Spinal cord (tissue), 10 donors: ENCODE results near the gene PSMD11. TPM values are rescaled to one million over a fixed set of nuclear protein-coding genes. Genes with fewer than 3 reads are reported as not detected.
"Not testable (repeated sequence)": the region's sequence is repeated elsewhere in the genome, so short reads cannot be mapped to it uniquely, and the experiment has no call there.

Experiments used
- DNase-seq, 6 donors: peaks; one replicate each; pipeline versions ENCODE4 v3.0.0 to v3.0.0-alpha.2; 2013 to 2015; ENCODE audit warnings: low spot score in 6 of 6, low read depth in 4 of 6
- H3K27ac ChIP-seq: one replicate; pipeline ENCODE4 v1.5.1; 2013; ENCODE audit warnings: low read depth, low read length, control low read depth
- H3K27me3 ChIP-seq: one replicate; pipeline ENCODE4 v1.6.1; 2013; ENCODE audit warnings: low read length; ENCODE audit not compliant: control insufficient read depth, insufficient read depth
- H3K36me3 ChIP-seq: one replicate; pipeline ENCODE4 v1.6.1; 2013; ENCODE audit warnings: low read length; ENCODE audit not compliant: control insufficient read depth, insufficient read depth
- H3K4me1 ChIP-seq: one replicate; pipeline ENCODE4 v1.6.1; 2013; ENCODE audit warnings: low read length; ENCODE audit not compliant: control insufficient read depth, insufficient read depth
- H3K4me3 ChIP-seq: one replicate; pipeline ENCODE4 v1.5.1; 2013; ENCODE audit warnings: low read depth, low read length, control low read depth
- H3K9me3 ChIP-seq: one replicate; pipeline ENCODE4 v1.6.1; 2013; ENCODE audit warnings: low read length; ENCODE audit not compliant: control insufficient read depth, insufficient read depth
- WGBS: methylation state at CpG from one replicate; pipeline ENCODE4 v1.1.5; 2013; ENCODE audit warnings: missing lambda C conversion rate; ENCODE audit not compliant: insufficient coverage; 5-methylcytosine and 5-hydroxymethylcytosine counted together
- polyA plus RNA-seq, 2 donors: library from polyadenylated mRNA; unstranded; fragments of 120-200 nt; gene quantifications; one replicate each; pipeline ENCODE4 v1.2.1, GENCODE V29; 2013; ENCODE audit not compliant: insufficient read length in 2 of 2
- small RNA-seq: library from RNA; depleted of rRNA; stranded (forward); fragments of <200 nt; gene quantifications from one replicate; pipeline ENCODE3, GENCODE V24; 2014; ENCODE audit warnings: low replicate concordance
- total RNA-seq, 2 donors: library from RNA; depleted of rRNA in 1 of 2; stranded (reverse); fragments of 120-200 nt in 1 of 2; fragments of >200 nt in 1 of 2; gene quantifications; one replicate each; pipeline versions ENCODE4 v1.2.3 to v1.2.4, GENCODE V29; 2013 to 2014
- donor health status: healthy.

The PSMD11 gene
- total and polyA plus RNA-seq, 4 donors, result 56.1 to 104 (median 95.6) TPM

- H3K36me3 ChIP-seq, result no peaks in the 10 kb centered on the region
- no peak overlapping the region for H3K27ac ChIP-seq
- no peak overlapping the region for H3K4me3 ChIP-seq
- no peaks in the 10 kb centered on the region for H3K27me3 ChIP-seq
- WGBS, result 85% methylated on average over 4 of the region's 11 CpGs
- no peaks in the 10 kb centered on the region for H3K9me3 ChIP-seq
- peaks cover 34% of the 10 kb centered on the region for H3K4me1 ChIP-seq
- peak in 1 of 6 donors; percentile 28 for DNase-seq
Measured at GRCh38 chr17:32523017-32523680, 78.8 kb downstream of the PSMD11 start.

GRCh38 chr17:32523827-32524552, 79.7 kb downstream of the PSMD11 start:
- DNase-seq, result peak in 2 of 6 donors; percentile 23 to 43
- H3K27me3 ChIP-seq, result no peaks in the 10 kb centered on the region
- H3K36me3 ChIP-seq, result no peaks in the 10 kb centered on the region
- no peak overlapping the region for H3K27ac ChIP-seq
- WGBS, result 77% methylated on average over 6 of the region's 12 CpGs
- no peaks in the 10 kb centered on the region for H3K9me3 ChIP-seq
- H3K4me3 ChIP-seq, result no peak overlapping the region
- H3K4me1 ChIP-seq, result peaks cover 28% of the 10 kb centered on the region

DNA sequence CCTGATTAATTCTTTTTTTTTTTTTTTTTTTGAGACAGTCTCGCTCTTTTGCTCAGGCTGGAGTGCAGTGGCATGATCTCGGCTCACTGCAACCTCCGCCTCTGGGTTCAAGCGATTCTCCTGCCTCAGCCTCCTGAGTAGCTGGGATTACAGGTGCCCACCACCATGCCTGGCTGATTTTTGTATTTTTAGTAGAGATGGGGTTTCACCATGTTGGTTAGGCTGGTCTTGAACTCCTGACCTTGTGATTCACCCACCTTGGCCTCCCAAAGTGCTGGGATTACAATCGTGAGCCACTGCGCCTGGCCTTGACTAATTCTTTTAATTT, 80.2 kb downstream of the PSMD11 start:
- DNase-seq, H3K27ac ChIP-seq, H3K4me3 ChIP-seq, H3K9me3 ChIP-seq, H3K27me3 ChIP-seq, H3K36me3 ChIP-seq: not testable (repeated sequence)
- 95% methylated on average over 4 of the region's 6 CpGs for WGBS
- peaks cover 26% of the 10 kb centered on the region for H3K4me1 ChIP-seq

DNA sequence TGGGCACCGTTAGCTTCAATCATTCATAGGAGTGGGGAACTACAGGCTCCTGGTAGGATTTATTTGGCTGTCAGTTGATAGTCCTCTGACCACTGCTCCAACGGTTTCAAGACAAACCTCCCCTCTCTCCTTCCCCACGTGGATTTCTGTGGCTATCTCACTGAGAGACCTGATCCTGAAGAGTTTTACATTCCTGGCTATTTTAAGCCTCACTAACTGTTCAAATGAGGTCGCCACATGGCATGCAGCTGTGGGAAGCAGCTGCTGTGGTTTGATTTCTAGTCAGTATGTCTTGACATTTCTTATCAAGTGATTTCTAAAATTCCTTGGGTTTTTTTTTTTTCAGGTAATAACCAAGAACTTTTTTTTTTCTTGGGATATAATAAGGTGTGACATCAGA, 80.8 kb downstream of the PSMD11 start:
- H3K4me1 ChIP-seq, result peaks cover 23% of the 10 kb centered on the region
- H3K27ac ChIP-seq, result no peak overlapping the region
- WGBS, result no CpG with 5 or more reads among the region's 4 CpGs
- H3K4me3 ChIP-seq, result no peak overlapping the region
- no peaks in the 10 kb centered on the region for H3K27me3 ChIP-seq
- DNase-seq, result no peak
- H3K36me3 ChIP-seq, result no peaks in the 10 kb centered on the region
- H3K9me3 ChIP-seq, result no peaks in the 10 kb centered on the region

GRCh38 chr17:32527146-32527545, 82.8 kb downstream of the PSMD11 start:
- WGBS, result 80% methylated on average over 3 of the region's 4 CpGs
- no peak overlapping the region for H3K27ac ChIP-seq

DNA sequence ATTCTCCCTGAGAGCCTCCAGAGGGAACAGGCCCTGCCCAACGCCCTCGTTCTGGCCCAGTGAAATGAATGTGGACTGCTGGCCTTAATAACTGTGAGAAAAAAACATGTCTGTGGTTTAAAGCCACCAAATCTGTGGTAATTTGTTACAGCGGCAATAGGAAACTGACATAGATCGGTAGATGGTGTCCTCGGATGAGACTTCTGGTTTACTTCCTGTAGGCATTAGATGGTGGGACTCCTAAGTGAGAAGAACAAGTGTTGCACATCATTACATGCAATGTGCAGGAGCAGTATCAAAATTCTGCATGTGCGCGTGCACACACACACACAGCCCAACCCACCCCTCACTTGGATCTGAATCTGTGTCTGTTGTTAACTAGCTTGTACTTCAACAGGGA, 84.5 kb downstream of the PSMD11 start:
- no peaks in the 10 kb centered on the region for H3K27me3 ChIP-seq
- WGBS, result 81% methylated on average over 5 of the region's 7 CpGs
- no peak overlapping the region for H3K27ac ChIP-seq

More at GRCh38 chr17:32527146-32527545, 82.8 kb downstream of the PSMD11 start:
- DNase-seq, result peak in 1 of 6 donors; percentile 47
- H3K27me3 ChIP-seq, result no peaks in the 10 kb centered on the region
- no peaks in the 10 kb centered on the region for H3K9me3 ChIP-seq
- H3K4me1 ChIP-seq, result peaks cover 12% of the 10 kb centered on the region
- H3K36me3 ChIP-seq, result no peaks in the 10 kb centered on the region
- H3K4me3 ChIP-seq, result no peak overlapping the region

GRCh38 chr17:32529604-32530003, 85.3 kb downstream of the PSMD11 start:
- DNase-seq, result peak in 2 of 6 donors; percentile 38 to 76
- Histone ChIP-seq H3K27ac (no peak overlapping the region), H3K27me3 (no peaks in the 10 kb centered on the region), H3K4me3 (no peak overlapping the region), H3K4me1 (peaks cover 12% of the 10 kb centered on the region), H3K9me3 (no peaks in the 10 kb centered on the region), H3K36me3 (no peaks in the 10 kb centered on the region)
- WGBS, result 37% methylated on average over 9 of the region's 10 CpGs

More for the DNA sequence above, 84.5 kb downstream of the PSMD11 start:
- H3K4me3 ChIP-seq, result no peak overlapping the region
- H3K36me3 ChIP-seq, result no peaks in the 10 kb centered on the region
- H3K4me1 ChIP-seq, result peaks cover 12% of the 10 kb centered on the region
- no peaks in the 10 kb centered on the region for H3K9me3 ChIP-seq
- DNase-seq, result no peak

Small RNAs within 50 kb of the gene (small RNA-seq; reads per million reads assigned to genes)
- gene AC005899.2 (not detected), gene AC005899.6 (not detected), gene RF00019 (not detected)

Other genes with a start within 250 kb of the PSMD11 start
- gene RHBDL3, start 178.7 kb upstream of the PSMD11 start, total RNA-seq, result 10 to 100 TPM in 1 of 2 donors, 1 to 10 TPM in 1; 8.9 to 14.1 TPM
- gene RHBDL3, start 178.7 kb upstream of the PSMD11 start, polyA plus RNA-seq, result 10 to 100 TPM; 35.1 to 43.7 TPM
- gene C17orf75, start 102.3 kb upstream of the PSMD11 start, total RNA-seq, result 10 to 100 TPM; 34.7 to 50.8 TPM
- gene C17orf75, start 102.3 kb upstream of the PSMD11 start, polyA plus RNA-seq, result 10 to 100 TPM; 42.7 to 44.0 TPM
- 100 to 1,000 TPM; 124 to 131 TPM for gene ZNF207, start 94.4 kb upstream of the PSMD11 start, total RNA-seq
- 100 to 1,000 TPM; 137 to 156 TPM for gene ZNF207, start 94.4 kb upstream of the PSMD11 start, polyA plus RNA-seq
- gene CDK5R1, start 42.5 kb downstream of the PSMD11 start, total RNA-seq, result 10 to 100 TPM; 19.6 to 61.0 TPM
- 100 to 1,000 TPM; 115 to 129 TPM for gene CDK5R1, start 42.5 kb downstream of the PSMD11 start, polyA plus RNA-seq